HFF-Myc (cell line): Measurements from ENCODE around the gene PSMG2.

ENCODE experiments used
- DNase-seq: peaks from one replicate; pipeline ENCODE4 v3.0.0-alpha.2; 2011; ENCODE audit warnings: low read depth; ENCODE audit errors: extremely low read depth
- H3K4me3 ChIP-seq: replicated peaks from 2 replicates; pipeline ENCODE4 v1.5.1; 2011; ENCODE audit warnings: low read depth, mild to moderate bottlenecking, control low read depth, low read length
- CTCF ChIP-seq: IDR thresholded peaks from 2 replicates; pipeline ENCODE4 v1.5.1; 2012; ENCODE audit warnings: mild to moderate bottlenecking, low read depth, low read length, control low read depth; ENCODE audit errors: missing control alignments

The PSMG2 gene

GRCh38 chr18:12765126-12765525 is 62.3 kb downstream of the PSMG2 start:
- DNase-seq = no peak
- no peak for TF ChIP-seq CTCF
- no peak overlapping the region for H3K4me3 ChIP-seq

- no peak for DNase-seq
- no peak overlapping the region for H3K4me3 ChIP-seq
- TF ChIP-seq CTCF = no peak
These were observed 62.7 kb downstream of the PSMG2 start for GRCh38 chr18:12765586-12765985.

DNA sequence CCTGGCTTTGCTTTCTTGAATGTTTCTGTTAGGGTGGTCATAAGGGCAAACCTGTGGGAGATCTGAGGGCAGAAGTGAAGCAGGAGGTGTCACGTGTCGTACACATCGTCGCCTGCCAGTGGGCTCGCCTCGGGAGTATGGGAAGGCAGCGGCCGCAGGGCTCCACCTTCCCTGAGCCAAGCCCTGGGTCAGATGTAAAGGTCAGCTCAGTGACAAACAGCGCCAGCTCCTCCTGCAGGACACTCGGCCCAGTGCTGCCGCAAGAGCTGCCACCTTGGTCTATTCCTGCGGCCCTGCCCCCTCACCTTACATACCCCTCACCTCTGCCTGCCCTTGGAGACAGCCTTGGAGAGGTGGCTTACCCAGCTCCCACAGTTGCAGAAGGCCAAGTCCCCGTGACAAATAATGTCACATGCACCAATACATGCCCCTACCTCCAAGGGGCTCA is 64.2 kb downstream of the PSMG2 start:
- no peak overlapping the region for H3K4me3 ChIP-seq
- no peak for DNase-seq
- no peak for TF ChIP-seq CTCF

DNA sequence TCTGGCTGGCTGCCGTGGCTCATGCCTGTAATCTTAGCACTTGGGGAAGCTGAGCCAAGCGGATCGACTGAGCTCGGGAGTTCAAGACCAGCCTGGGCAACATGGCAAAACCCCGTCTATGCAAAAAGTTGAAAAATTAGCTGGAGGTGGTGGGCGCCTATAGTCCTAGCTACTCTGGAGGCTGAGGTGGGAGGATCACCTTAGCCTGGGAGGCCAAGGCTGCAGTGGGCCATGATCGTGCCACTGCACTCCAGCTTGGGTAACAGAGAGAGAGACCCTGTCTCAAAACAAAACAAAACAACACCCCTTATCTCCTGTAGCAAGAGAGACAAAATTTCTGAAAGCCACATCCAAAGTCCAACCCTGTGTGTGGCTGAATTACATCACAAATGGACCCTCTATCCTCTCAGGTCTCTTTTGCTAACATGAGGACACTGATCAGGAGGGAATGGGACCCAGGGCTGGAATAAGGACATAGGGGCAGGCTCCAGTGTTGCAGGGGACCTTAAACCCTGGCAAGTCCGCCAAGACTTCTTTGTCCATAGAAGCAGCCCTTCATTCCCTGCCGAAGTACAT is 64.8 kb downstream of the PSMG2 start:
- no peak for TF ChIP-seq CTCF
- no peak for DNase-seq
- no peak overlapping the region for H3K4me3 ChIP-seq

DNA sequence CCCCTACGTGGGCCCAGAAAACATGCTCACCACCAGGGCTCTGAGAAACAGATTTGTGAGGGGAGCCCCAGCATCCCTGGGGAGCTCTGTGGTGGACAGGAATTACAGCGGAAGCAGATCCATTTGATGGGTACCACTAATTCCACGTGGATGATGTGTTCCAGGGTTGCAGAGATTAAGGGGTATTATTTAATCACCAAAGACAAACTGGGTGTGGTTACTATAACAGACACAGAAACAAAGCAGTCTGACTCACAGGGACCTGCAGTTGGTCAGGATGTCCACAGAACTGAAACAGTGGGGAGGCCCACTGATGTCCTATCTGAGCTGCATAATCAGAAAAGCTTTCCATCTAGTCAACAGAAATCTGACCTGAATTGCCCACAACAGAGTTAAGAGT is 65.8 kb downstream of the PSMG2 start:
- no peak for DNase-seq
- H3K4me3 ChIP-seq = no peak overlapping the region
- no peak for TF ChIP-seq CTCF

DNA sequence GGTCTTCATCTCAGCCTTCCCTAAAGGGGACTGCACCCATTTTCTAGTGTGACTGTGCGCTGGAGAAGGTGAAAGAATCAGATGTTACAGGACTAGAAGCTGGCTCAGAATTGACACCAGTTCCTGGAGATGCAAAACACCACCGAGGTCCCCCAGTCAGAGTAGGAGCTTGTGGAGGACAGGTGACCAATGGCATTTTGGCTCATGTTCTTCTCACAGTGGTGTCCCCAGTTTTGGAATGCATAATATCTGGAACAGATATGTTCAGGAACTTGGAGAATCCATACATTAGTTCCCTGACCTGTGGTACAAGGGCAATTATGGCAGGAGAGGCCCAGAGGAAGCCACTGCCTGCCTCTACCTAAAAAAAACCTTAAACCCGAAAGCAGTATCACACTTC is 66.3 kb downstream of the PSMG2 start:
- TF ChIP-seq CTCF = no peak
- DNase-seq = no peak
- H3K4me3 ChIP-seq = no peak overlapping the region
